ENCODE results near the gene JCAD. TPM values are rescaled to one million over a fixed set of nuclear protein-coding genes. Genes with fewer than 3 reads are reported as not detected.

JCAD gene
- total RNA-seq, 2 donors from 2014 or later, result 8.3 to 113 TPM

DNA sequence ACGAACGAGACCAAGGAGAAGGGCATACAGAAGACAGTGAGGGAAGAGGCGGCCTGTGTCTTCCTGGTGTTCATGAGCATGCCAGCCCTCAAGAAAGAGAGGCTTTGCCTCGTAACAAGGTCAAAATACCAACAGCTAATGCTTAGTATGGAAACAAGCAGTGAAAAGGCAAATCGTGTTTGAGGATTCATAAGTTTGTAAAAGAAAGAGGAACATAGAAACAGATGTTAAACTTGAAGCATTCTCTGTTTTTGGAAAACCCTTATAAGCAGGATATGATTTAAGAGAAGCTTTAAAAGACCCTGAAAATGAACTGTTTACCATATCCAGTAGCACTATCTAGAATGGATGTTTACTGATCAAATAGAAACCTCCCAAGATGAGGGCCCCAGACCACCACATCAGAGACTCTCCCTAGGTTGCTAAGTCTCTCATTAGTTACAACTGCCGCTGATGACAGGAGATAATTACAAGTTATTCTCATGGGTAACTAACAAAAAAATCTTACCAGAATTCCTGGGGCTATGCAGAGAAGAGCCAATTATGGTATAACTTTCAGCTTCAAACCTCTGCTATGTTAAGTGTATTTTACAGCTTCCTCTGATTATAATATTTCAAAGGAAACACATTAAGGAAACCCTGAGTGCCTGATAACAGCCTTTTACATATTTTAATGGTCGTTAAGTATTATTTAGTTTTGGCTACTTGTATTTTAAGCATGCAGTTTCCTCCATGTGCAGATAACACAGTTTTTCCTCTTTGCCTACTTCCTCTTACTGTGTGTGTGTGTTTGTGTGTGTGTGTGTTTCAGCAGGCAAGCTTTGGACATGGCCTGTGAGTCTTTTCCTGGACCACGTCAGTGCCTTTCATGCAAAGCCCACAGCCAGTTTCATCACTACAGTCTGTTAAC, 17.9 kb downstream of the JCAD start:
- Histone ChIP-seq H3K4me1 (replicated peaks) (no peaks in the 10 kb centered on the region), H3K9me3 (no peaks in the 10 kb centered on the region), H3K27ac (no peak overlapping the region), H3K27me3 (replicated peaks; ENCODE audit: insufficient read depth) (no peaks in the 10 kb centered on the region), H3K36me3 (no peaks in the 10 kb centered on the region), H3K4me3 (no peak overlapping the region)
- intact Hi-C loops (cut with DNase I), result no loop called here
- 63% methylated on average over 8 of the region's 8 CpGs for WGBS
- no peak for DNase-seq (ENCODE audit: low spot score)
- TF ChIP-seq POLR2AphosphoS5 (IDR thresholded peaks at IDR 0.05) (peak; percentile 16), POLR2A (IDR thresholded peaks at IDR 0.05) (no peak)

DNA sequence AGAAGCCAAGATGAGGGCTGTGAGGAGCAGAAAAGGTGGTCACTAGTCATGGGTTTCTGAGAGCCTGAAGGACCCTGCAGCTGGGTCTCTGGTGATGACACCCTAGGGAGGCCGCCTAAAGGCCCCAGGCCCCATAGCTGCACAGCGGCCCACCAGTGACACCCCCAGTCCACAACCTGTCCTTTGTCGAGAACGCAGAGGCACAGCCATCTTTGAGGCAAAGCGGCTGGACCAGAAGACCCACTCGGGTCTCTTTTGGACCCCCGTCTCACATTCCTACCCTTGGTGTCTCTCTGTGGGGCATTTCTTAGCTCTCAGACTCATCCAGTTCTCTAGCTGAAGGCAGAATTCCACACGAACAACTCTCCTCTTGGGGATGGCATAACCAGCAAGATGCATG, 18.8 kb downstream of the JCAD start:
- Histone ChIP-seq H3K36me3 (no peaks in the 10 kb centered on the region), H3K27me3 (replicated peaks; ENCODE audit: insufficient read depth) (no peaks in the 10 kb centered on the region), H3K4me1 (replicated peaks) (no peaks in the 10 kb centered on the region), H3K27ac (no peak overlapping the region), H3K9me3 (no peaks in the 10 kb centered on the region), H3K4me3 (no peak overlapping the region)
- intact Hi-C loops (cut with DNase I), result no loop called here
- TF ChIP-seq POLR2AphosphoS5 (IDR thresholded peaks at IDR 0.05) (no peak), POLR2A (IDR thresholded peaks at IDR 0.05) (no peak)
- TF ChIP-seq, protein P1, sequence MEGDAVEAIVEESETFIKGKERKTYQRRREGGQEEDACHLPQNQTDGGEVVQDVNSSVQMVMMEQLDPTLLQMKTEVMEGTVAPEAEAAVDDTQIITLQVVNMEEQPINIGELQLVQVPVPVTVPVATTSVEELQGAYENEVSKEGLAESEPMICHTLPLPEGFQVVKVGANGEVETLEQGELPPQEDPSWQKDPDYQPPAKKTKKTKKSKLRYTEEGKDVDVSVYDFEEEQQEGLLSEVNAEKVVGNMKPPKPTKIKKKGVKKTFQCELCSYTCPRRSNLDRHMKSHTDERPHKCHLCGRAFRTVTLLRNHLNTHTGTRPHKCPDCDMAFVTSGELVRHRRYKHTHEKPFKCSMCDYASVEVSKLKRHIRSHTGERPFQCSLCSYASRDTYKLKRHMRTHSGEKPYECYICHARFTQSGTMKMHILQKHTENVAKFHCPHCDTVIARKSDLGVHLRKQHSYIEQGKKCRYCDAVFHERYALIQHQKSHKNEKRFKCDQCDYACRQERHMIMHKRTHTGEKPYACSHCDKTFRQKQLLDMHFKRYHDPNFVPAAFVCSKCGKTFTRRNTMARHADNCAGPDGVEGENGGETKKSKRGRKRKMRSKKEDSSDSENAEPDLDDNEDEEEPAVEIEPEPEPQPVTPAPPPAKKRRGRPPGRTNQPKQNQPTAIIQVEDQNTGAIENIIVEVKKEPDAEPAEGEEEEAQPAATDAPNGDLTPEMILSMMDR (IDR thresholded peaks at IDR 0.05), result no peak
- DNase-seq (ENCODE audit: low spot score), result no peak
- WGBS, result 94% methylated on average over 8 of the region's 8 CpGs

DNA sequence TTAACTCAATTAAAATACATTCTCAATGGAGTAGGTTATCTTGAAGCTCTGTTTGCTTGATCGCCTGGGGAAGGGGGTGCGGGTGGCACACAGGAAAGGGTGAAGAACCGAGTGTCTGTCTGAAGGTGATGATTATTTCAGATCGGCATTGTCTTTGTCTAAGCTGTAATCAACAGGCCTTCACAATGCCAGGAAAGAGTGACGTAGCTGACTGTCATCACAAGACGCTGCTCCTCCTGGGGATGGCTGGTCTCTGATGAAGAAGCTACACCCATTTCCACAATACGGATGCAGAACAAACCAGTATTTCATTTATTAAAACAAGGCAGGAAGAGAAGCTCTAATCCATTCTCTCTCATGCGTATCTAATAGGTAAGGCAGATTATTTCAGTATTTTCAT, 19.4 kb downstream of the JCAD start:
- Histone ChIP-seq H3K4me1 (replicated peaks) (no peaks in the 10 kb centered on the region), H3K27ac (no peak overlapping the region), H3K27me3 (replicated peaks; ENCODE audit: insufficient read depth) (no peaks in the 10 kb centered on the region), H3K4me3 (no peak overlapping the region), H3K9me3 (no peaks in the 10 kb centered on the region), H3K36me3 (no peaks in the 10 kb centered on the region)
- no peak for DNase-seq (ENCODE audit: low spot score)
- TF ChIP-seq, protein P1 (IDR thresholded peaks at IDR 0.05), result no peak
- TF ChIP-seq POLR2A (IDR thresholded peaks at IDR 0.05) (no peak), POLR2AphosphoS5 (IDR thresholded peaks at IDR 0.05) (no peak)
- WGBS, result 83% methylated on average over 8 of the region's 8 CpGs
- intact Hi-C loops (cut with DNase I), result no loop called here

DNA sequence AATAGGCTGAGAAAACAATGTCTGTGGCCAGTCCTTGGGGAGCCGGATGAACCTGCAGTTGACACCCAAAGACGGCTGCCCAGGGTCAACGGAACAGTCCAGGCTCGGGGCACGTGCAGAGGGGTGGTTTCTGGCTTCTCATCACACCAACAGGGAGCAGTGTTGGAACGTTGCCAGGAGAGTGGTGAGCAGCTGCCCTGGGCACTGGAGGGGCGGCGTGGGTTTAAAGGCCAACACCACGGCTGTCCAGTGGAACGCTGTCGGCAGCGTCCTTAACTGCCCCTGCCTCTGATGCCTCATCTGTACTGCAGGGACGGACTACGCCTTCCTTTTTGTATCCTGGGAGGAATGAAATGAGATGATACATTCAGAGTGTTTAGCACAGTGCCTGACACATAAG, 19.8 kb downstream of the JCAD start:
- Histone ChIP-seq H3K36me3 (no peaks in the 10 kb centered on the region), H3K9me3 (no peaks in the 10 kb centered on the region), H3K27ac (no peak overlapping the region), H3K27me3 (replicated peaks; ENCODE audit: insufficient read depth) (no peaks in the 10 kb centered on the region), H3K4me1 (replicated peaks) (no peaks in the 10 kb centered on the region), H3K4me3 (no peak overlapping the region)
- 82% methylated on average over 14 of the region's 14 CpGs for WGBS
- intact Hi-C loops (cut with DNase I), result no loop called here
- DNase-seq (ENCODE audit: low spot score), result no peak
- TF ChIP-seq, protein P1 (IDR thresholded peaks at IDR 0.05), result no peak

DNA sequence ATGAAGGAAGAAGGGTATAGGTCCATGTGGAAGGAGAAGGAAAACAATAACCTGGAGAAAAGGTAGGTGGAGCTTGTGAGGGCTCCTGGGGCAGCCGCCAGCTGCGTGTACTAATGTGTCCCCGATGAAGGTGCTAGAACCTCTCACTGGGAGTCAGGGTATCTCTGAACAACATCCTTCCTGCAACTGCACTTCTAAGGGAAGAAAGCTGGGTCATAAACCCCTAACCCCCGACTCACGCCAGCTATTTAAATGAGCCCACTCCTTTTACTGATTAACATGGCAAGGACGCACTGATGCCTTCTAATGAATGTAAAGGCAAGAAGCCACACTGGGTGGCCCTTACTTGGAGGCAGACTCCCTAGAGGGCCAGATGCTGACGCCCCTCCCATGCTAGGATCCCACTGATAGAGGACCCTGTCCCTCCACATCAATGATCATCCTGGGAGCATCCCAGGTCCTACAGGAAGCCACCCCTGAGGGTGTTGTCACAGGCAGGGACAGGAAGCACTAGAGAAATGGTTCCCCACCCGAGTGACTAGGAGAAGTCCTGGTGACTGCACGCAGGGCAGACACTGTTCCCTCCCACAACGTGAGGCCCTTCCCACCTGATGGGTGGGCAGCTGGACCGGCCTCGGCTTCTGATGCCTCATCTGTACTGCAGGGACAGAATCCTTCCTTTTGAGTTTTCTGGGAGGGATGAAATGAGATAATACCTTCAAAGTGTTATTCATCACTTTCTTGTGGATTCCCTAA, 20.4 kb downstream of the JCAD start:
- no peaks in the 10 kb centered on the region for H3K4me1 ChIP-seq (replicated peaks)
- intact Hi-C loops (cut with DNase I), result no loop called here

More for the DNA sequence above, 20.4 kb downstream of the JCAD start:
- Histone ChIP-seq H3K27me3 (replicated peaks; ENCODE audit: insufficient read depth) (no peaks in the 10 kb centered on the region), H3K4me3 (no peak overlapping the region), H3K27ac (no peak overlapping the region), H3K36me3 (no peaks in the 10 kb centered on the region), H3K9me3 (no peaks in the 10 kb centered on the region)
- no peak for DNase-seq (ENCODE audit: low spot score)
- WGBS, result 80% methylated on average over 12 of the region's 12 CpGs
- TF ChIP-seq, protein P1 (IDR thresholded peaks at IDR 0.05), result no peak
- TF ChIP-seq POLR2AphosphoS5 (IDR thresholded peaks at IDR 0.05) (no peak), POLR2A (IDR thresholded peaks at IDR 0.05) (no peak)

Measured in prostate gland (tissue), 2 donors.